WTC11 (cell line): ENCODE data around the gene SP4.

ENCODE experiments used
- NR1H2 ChIP-seq: sonication (generic); formaldehyde crosslinking; IDR thresholded peaks from 2 replicates; pipeline ENCODE4 v1.9.0; 2021; ENCODE audit warnings: mild to moderate bottlenecking, moderate library complexity, missing genetic modification reagents
- TF ChIP-seq, protein P1 (sequence below): fragments of 200-600 bp; IDR thresholded peaks from 2 replicates; pipeline ENCODE4 v1.8.0; 2022; ENCODE audit warnings: antibody characterized with exemption
- TF ChIP-seq, protein P2 (sequence below): sonication (generic); formaldehyde crosslinking; IDR thresholded peaks from 2 replicates; pipeline ENCODE4 v1.8.1; 2023; ENCODE audit warnings: mild to moderate bottlenecking, missing genetic modification reagents, moderate library complexity

DNA sequence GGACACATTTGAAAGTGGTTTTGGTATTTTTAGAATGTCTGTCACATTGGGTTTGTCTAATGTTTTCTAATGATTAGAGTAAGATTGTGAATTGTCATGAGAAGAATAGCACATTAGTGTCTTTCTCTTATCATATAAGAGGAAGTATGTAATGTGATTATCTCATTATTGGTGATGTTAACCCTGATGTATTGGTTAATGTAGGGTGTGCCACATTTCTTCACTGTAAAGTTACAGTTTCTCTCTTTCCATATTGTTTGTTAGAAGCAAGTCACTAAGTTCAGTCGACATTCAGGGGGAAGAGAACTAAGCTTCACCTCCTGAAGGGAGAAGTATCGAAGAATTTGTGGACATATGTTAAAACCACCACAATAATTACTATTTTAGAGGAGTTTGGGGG, 58.6 kb downstream of the SP4 start:
- no peak for TF ChIP-seq NR1H2 (CRISPR knock-in tag)
- TF ChIP-seq, protein P1, sequence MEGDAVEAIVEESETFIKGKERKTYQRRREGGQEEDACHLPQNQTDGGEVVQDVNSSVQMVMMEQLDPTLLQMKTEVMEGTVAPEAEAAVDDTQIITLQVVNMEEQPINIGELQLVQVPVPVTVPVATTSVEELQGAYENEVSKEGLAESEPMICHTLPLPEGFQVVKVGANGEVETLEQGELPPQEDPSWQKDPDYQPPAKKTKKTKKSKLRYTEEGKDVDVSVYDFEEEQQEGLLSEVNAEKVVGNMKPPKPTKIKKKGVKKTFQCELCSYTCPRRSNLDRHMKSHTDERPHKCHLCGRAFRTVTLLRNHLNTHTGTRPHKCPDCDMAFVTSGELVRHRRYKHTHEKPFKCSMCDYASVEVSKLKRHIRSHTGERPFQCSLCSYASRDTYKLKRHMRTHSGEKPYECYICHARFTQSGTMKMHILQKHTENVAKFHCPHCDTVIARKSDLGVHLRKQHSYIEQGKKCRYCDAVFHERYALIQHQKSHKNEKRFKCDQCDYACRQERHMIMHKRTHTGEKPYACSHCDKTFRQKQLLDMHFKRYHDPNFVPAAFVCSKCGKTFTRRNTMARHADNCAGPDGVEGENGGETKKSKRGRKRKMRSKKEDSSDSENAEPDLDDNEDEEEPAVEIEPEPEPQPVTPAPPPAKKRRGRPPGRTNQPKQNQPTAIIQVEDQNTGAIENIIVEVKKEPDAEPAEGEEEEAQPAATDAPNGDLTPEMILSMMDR: no peak
- TF ChIP-seq, protein P2, sequence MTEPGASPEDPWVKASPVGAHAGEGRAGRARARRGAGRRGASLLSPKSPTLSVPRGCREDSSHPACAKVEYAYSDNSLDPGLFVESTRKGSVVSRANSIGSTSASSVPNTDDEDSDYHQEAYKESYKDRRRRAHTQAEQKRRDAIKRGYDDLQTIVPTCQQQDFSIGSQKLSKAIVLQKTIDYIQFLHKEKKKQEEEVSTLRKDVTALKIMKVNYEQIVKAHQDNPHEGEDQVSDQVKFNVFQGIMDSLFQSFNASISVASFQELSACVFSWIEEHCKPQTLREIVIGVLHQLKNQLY (CRISPR knock-in tag): no peak
